H1 (cell line): ENCODE measurements around the gene GDF15.

Experiments
- CBX8 ChIP-seq: fragments of 300-800, 300-1000 bp; sonication (generic); IDR thresholded peaks from 2 replicates; pipeline ENCODE4 v1.7.1; 2016; ENCODE audit warnings: low read depth, low read length, borderline replicate concordance
- CEBPB ChIP-seq: IDR thresholded peaks from 2 replicates; pipeline ENCODE4 v1.6.1; 2012; ENCODE audit warnings: low read depth, low read length
- EZH2 ChIP-seq: fragments of 200-600 bp; sonication (generic); IDR thresholded peaks from 2 replicates; pipeline ENCODE4 v1.7.1; 2012; ENCODE audit warnings: low read depth, mild to moderate bottlenecking, moderate library complexity, low read length, inconsistent platforms; ENCODE audit not compliant: severe bottlenecking
- MAFK ChIP-seq: IDR thresholded peaks from 2 replicates; pipeline ENCODE4 v1.6.1; 2012; ENCODE audit warnings: low read depth, mild to moderate bottlenecking, improper control_type of control experiment, low read length
- POLR2A ChIP-seq, 2 experiments: IDR thresholded peaks; 1 replicate in 1 of 2; 2 replicates in 1 of 2; pipeline ENCODE4 v1.6.1; 2011; ENCODE audit warnings: low read depth in 2 of 2, low read length in 2 of 2, mild to moderate bottlenecking in 2 of 2; ENCODE audit errors: control extremely low read depth in 1 of 2
- POLR2AphosphoS5 ChIP-seq: IDR thresholded peaks from 2 replicates; pipeline ENCODE4 v1.6.1; 2011; ENCODE audit warnings: low read depth, low read length
- SIX5 ChIP-seq: IDR thresholded peaks from 2 replicates; pipeline ENCODE4 v1.6.1; 2011; ENCODE audit warnings: mild to moderate bottlenecking, low read depth, low read length
- SP1 ChIP-seq: IDR thresholded peaks from 2 replicates; pipeline ENCODE4 v1.6.1; 2011; ENCODE audit warnings: low read depth, low read length
- TCF12 ChIP-seq: IDR thresholded peaks from 2 replicates; pipeline ENCODE4 v1.6.1; 2011; ENCODE audit warnings: low read depth, mild to moderate bottlenecking, low read length
- TEAD4 ChIP-seq: IDR thresholded peaks from 2 replicates; pipeline ENCODE4 v1.6.1; 2012; ENCODE audit warnings: low read depth, low read length, inconsistent platforms, mixed read lengths
- TF ChIP-seq, protein P1 (sequence below), 3 experiments: IDR thresholded peaks; 1 replicate in 2 of 3; 2 replicates in 1 of 3; pipeline versions ENCODE4 v1.5.1 to v1.6.1; 2011; ENCODE audit warnings: low read length in 3 of 3, mild to moderate bottlenecking in 3 of 3, inconsistent platforms in 2 of 3, low read depth in 1 of 3, moderate library complexity in 1 of 3; ENCODE audit not compliant: insufficient read depth in 1 of 3; ENCODE audit errors: control extremely low read depth in 1 of 3

DNA sequence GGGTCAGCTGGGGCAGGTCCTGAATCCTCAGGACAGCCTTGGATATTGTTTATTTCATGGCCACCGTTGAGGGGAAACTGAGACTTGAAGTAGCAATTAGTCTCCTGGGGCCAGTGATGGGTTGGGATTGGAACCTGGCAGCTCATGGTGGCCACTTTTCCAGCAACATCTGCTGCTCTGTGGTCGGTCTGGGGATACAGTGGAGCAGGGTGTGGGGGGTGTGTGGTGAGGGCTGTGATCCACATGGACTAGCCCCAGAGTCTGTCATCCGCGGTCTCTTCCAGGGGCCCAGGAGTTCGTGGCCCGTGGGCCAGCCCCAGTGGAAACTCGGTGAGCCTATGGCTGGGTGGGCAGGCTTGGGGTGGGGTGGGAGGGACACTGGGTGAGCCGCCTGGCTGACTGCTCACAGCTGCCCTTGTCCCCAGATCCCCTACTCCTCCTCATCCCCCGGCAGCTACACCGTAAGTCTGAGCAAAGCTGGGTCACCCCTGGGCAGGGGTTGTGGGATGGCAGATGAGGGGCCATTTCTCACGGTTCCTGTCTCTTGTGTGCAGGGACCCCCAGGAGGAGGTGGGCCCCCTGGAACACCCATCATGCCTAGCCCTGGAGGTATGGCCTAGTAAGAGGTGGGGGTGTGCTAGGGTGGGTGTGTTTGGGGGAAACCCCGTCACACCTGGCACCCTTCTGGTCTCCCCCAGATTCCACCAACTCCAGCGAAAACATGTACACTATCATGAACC is 46.5 kb downstream of the GDF15 start:
- TF ChIP-seq CBX8 (no peak), TEAD4 (no peak), SP1 (no peak), EZH2 (no peak), CEBPB (no peak), SIX5 (no peak), MAFK (no peak), POLR2AphosphoS5 (no peak), TCF12 (no peak), POLR2A (IDR thresholded peaks at IDR 0.05; ENCODE audit: control extremely low read depth in 1 of 2, low read depth in 2 of 2, low read length in 2 of 2) (no peak)
- TF ChIP-seq, protein P1, sequence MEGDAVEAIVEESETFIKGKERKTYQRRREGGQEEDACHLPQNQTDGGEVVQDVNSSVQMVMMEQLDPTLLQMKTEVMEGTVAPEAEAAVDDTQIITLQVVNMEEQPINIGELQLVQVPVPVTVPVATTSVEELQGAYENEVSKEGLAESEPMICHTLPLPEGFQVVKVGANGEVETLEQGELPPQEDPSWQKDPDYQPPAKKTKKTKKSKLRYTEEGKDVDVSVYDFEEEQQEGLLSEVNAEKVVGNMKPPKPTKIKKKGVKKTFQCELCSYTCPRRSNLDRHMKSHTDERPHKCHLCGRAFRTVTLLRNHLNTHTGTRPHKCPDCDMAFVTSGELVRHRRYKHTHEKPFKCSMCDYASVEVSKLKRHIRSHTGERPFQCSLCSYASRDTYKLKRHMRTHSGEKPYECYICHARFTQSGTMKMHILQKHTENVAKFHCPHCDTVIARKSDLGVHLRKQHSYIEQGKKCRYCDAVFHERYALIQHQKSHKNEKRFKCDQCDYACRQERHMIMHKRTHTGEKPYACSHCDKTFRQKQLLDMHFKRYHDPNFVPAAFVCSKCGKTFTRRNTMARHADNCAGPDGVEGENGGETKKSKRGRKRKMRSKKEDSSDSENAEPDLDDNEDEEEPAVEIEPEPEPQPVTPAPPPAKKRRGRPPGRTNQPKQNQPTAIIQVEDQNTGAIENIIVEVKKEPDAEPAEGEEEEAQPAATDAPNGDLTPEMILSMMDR (IDR thresholded peaks at IDR 0.05; ENCODE audit: control extremely low read depth in 1 of 3, insufficient read depth in 1 of 3, low read depth in 1 of 3, low read length in 3 of 3): no peak
